T-helper 1 cell treated with Interleukin-12 subunit alpha and Interleukin-12 subunit beta and Interleukin-4 antibody, amounts not matched to agents 30 μg/mL and 1 μg/mL, for 36 hours (primary cell): ENCODE results near the gene DIAPH2.

Source experiments
- H3K27ac Mint-ChIP-seq: one replicate; pipeline ENCODE4 v1.8.0; 2021; ENCODE audit warnings: mild to moderate bottlenecking, mixed read lengths
- H3K27me3 Mint-ChIP-seq: one replicate; pipeline ENCODE4 v1.8.0; 2021; ENCODE audit warnings: low read depth, mixed read lengths
- H3K36me3 Mint-ChIP-seq: one replicate; pipeline ENCODE4 v1.8.0; 2021; ENCODE audit warnings: low read depth, mixed read lengths
- H3K4me1 Mint-ChIP-seq: one replicate; pipeline ENCODE4 v1.8.0; 2021; ENCODE audit warnings: low read depth, mixed read lengths
- H3K4me3 Mint-ChIP-seq: one replicate; pipeline ENCODE4 v1.8.0; 2021; ENCODE audit warnings: mild to moderate bottlenecking, moderate library complexity, mixed read lengths
- H3K9me3 Mint-ChIP-seq: one replicate; pipeline ENCODE4 v1.8.0; 2021; ENCODE audit warnings: mixed read lengths

Gene DIAPH2

DNA sequence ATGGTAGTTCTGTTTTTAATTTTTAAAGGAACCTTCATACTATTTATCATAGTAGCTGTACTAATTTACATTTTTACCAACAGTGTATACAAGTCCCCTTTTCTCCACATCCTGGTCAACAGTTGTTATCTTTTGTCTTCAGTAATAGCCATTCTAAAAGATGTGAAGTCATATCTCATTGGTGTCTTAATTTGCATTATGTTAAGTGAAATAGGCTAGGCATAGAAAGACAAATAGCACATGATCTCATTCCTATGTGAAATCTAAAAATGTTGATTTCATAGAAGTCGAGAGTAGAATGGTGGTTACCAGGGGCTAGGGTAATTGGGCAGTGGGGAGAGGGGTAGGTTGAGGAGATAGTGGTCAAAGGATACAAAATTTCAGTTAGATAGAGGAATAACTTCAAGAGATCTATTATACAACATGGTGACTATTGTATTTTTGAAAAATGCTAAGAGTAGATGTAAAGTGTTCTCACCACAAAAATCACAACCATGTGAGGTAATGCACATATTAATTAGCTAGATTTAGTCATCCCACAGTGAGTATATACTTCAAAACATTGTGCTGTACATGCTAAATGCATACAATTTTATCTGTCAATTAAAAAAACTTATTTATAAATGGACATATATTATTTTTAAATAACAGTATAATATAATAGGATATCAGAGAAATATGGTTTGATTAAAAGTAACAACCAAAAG is 58.9 kb downstream of the DIAPH2 start:
- no peaks in the 10 kb centered on the region for H3K4me1 Mint-ChIP-seq
- H3K9me3 Mint-ChIP-seq: no peaks in the 10 kb centered on the region
- no peaks in the 10 kb centered on the region for H3K36me3 Mint-ChIP-seq
- H3K27me3 Mint-ChIP-seq: no peaks in the 10 kb centered on the region
- no peak overlapping the region for H3K4me3 Mint-ChIP-seq
- no peak overlapping the region for H3K27ac Mint-ChIP-seq

DNA sequence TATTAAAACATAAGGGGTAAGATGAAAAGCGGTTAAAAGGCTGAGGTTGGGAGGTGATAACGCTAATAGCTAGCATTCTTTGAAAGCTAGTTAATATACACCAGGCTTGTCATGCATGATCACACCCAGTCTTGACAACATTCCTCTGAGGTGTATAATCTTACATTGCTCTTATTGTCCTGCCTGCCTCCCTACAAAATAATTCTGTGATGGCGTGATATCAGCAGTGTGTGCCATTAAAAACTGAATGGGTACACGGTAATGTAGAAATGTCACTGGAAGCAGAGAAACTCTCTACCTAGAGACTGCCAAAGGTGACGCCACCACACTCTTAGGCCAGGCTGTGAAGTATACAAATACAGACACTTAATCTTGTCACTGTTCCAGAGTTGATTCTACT is 68.1 kb downstream of the DIAPH2 start:
- Mint-ChIP-seq H3K27me3 (no peaks in the 10 kb centered on the region), H3K36me3 (no peaks in the 10 kb centered on the region), H3K4me3 (no peak overlapping the region), H3K9me3 (no peaks in the 10 kb centered on the region), H3K4me1 (no peaks in the 10 kb centered on the region), H3K27ac (no peak overlapping the region)

DNA sequence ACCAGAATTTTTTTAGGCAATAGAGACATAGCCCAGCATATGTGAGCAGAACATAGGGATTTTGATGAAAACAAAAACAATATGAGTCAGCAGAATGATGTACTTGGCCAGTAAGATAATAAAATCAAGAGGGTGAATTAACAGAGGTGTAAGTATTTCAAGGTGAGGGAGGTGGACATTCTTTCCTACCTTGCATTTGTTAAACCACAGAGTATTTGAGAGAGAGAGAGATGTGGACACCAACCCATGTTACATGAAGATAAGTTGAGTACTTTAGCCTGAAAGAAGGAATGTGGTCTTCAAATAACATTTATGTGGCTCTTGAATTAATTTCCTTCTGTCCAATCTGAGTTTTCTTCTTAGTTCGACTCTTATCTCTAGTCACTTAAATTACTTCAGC is 68.6 kb downstream of the DIAPH2 start:
- no peak overlapping the region for H3K27ac Mint-ChIP-seq
- no peaks in the 10 kb centered on the region for H3K27me3 Mint-ChIP-seq
- H3K4me3 Mint-ChIP-seq: no peak overlapping the region
- H3K4me1 Mint-ChIP-seq: no peaks in the 10 kb centered on the region
- H3K36me3 Mint-ChIP-seq: no peaks in the 10 kb centered on the region
- no peaks in the 10 kb centered on the region for H3K9me3 Mint-ChIP-seq

DNA sequence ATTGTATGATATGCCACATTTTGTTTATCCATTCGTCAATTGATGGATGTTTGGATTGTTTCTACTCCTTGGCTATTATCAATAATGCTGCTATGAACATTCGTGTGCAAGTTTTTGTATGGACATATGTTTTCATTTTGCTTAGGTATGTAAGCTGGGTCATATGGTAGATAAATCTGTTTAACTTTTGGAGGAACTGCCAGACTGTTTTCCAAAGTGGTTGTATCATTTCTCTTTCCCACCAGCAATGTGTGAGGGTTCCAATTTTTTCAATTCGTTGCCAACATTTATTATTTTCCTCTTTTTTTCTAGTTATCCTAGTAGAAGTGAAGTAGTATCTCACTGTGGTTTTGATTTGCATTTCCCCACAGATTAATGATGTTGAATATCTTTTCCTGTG is 71.8 kb downstream of the DIAPH2 start:
- no peaks in the 10 kb centered on the region for H3K4me1 Mint-ChIP-seq
- H3K36me3 Mint-ChIP-seq: no peaks in the 10 kb centered on the region
- no peaks in the 10 kb centered on the region for H3K9me3 Mint-ChIP-seq
- no peak overlapping the region for H3K4me3 Mint-ChIP-seq
- no peak overlapping the region for H3K27ac Mint-ChIP-seq
- no peaks in the 10 kb centered on the region for H3K27me3 Mint-ChIP-seq

DNA sequence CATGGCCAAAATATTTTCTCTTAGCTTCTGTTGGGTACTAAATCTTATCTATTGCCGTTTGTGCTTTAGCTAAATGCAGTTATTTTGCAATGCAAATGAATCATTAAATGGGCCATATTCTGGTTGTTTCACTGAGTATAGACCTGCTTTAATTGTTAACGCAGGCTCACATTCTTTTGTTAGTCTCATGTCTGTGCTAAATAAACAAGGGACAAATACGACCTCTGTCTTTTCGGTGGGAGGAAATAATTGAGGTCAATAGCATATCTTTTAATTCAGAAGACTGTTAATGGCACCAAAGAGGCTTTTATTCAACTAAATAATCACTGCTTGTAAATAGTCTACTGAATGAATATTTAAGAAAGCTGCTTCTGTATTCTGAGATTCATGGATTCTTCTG is 76.9 kb downstream of the DIAPH2 start:
- H3K9me3 Mint-ChIP-seq: no peaks in the 10 kb centered on the region
- no peak overlapping the region for H3K4me3 Mint-ChIP-seq
- no peak overlapping the region for H3K27ac Mint-ChIP-seq
- H3K4me1 Mint-ChIP-seq: peaks cover 8% of the 10 kb centered on the region
- no peaks in the 10 kb centered on the region for H3K36me3 Mint-ChIP-seq
- no peaks in the 10 kb centered on the region for H3K27me3 Mint-ChIP-seq

DNA sequence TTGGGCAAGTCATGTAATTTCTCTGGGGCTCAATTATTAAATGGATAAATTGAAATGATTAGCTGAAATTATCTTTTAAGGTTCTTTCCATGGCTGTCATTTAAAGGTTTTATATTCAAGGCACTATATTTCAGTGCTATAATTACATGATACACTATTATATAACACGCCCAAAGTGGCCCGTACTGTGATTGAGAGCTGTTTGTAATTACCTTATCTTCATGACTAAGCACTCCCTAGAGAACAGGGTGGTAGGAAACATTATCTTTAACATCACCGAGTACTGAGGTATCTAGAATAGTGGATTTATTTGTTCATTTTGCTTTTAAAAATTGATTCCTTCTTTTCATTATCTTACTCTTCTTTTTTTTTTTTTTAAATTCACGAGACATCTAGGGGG is 79.0 kb downstream of the DIAPH2 start:
- Mint-ChIP-seq H3K9me3 (no peaks in the 10 kb centered on the region), H3K36me3 (no peaks in the 10 kb centered on the region), H3K27me3 (no peaks in the 10 kb centered on the region), H3K4me3 (no peak overlapping the region), H3K27ac (no peak overlapping the region), H3K4me1 (peaks cover 8% of the 10 kb centered on the region)

DNA sequence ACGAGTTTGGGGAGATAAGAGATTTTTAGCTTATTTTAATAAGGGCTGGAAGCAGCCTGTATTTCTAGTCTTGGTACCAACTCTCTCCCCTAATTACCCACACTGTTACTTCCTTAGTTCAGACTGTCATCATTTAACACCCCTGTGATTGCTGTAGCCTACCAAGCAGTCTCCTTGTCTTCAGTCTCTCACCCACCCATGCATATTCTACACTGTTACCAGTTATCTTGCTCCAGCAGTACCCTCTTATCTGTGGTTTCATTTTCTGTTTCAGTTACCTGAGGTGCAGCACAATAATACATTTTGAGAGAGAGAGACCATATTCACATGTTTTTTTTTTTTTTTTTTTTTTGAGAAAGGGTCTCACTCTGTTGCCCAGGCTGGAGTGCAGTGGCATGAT is 80.2 kb downstream of the DIAPH2 start:
- no peaks in the 10 kb centered on the region for H3K27me3 Mint-ChIP-seq
- H3K36me3 Mint-ChIP-seq: no peaks in the 10 kb centered on the region
- H3K4me1 Mint-ChIP-seq: peaks cover 8% of the 10 kb centered on the region
- no peaks in the 10 kb centered on the region for H3K9me3 Mint-ChIP-seq
- H3K27ac Mint-ChIP-seq: no peak overlapping the region
- H3K4me3 Mint-ChIP-seq: no peak overlapping the region

DNA sequence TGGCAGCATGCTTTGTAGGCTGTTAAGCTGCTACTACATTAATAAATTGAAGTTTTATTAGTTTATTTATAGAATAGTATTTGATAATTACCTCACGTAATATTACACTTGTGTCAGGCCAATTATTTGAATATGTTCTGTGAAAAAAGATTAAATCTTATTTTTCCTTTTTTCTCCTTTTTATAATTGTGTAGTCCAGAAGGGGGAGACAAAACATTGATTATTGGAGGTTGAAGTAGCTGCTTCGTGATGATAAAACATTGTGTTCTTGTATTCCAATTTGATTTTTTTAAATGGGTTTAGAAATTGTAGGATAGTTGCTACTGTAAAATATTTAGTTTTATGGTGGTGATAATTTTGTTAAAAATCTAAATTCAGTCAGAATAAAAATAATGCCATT is 85.7 kb downstream of the DIAPH2 start:
- Mint-ChIP-seq H3K27ac (no peak overlapping the region), H3K4me3 (no peak overlapping the region), H3K9me3 (no peaks in the 10 kb centered on the region), H3K36me3 (no peaks in the 10 kb centered on the region), H3K27me3 (no peaks in the 10 kb centered on the region), H3K4me1 (peaks cover 3% of the 10 kb centered on the region)

DNA sequence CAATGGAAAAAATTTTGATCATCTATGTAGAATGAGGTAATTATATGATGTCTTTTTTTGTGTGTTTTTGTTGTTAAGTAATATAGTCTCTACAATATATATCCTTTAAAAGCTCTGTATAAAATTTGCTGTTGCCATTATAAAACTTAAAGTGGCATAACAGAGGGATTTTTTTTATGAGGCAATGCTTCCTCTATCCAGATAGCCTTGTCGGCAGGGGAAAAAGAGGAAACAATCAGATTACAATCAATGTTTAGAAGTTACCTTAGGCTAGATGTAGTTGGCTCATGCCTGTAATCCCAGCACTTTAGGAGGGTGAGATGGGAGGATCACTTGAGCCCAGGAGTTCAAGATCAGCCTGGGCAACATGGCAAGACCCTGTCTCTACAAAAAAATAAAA is 86.8 kb downstream of the DIAPH2 start:
- no peaks in the 10 kb centered on the region for H3K9me3 Mint-ChIP-seq
- no peak overlapping the region for H3K4me3 Mint-ChIP-seq
- no peaks in the 10 kb centered on the region for H3K27me3 Mint-ChIP-seq
- no peaks in the 10 kb centered on the region for H3K4me1 Mint-ChIP-seq
- no peak overlapping the region for H3K27ac Mint-ChIP-seq
- H3K36me3 Mint-ChIP-seq: no peaks in the 10 kb centered on the region

DNA sequence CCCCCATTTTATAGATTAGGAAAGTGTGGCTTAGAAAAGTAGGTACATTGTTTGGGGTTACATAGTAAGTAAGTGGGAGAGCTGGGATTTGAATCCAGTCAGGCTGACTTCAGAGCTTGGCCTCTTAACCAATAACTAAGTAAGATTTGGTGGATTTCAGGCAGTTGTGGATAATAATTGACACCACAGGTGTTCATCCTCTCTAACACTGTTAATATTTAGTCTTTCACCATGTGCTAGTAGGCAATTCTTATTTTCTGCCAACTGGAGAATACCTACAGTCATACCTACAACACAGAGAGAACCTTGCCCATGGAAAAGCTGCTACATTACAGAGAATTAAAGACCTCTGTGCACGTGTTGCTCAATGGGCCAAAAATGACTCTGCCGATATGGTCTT is 89.5 kb downstream of the DIAPH2 start:
- Mint-ChIP-seq H3K36me3 (no peaks in the 10 kb centered on the region), H3K9me3 (no peaks in the 10 kb centered on the region), H3K4me3 (no peak overlapping the region), H3K4me1 (no peaks in the 10 kb centered on the region), H3K27me3 (no peaks in the 10 kb centered on the region), H3K27ac (no peak overlapping the region)

DNA sequence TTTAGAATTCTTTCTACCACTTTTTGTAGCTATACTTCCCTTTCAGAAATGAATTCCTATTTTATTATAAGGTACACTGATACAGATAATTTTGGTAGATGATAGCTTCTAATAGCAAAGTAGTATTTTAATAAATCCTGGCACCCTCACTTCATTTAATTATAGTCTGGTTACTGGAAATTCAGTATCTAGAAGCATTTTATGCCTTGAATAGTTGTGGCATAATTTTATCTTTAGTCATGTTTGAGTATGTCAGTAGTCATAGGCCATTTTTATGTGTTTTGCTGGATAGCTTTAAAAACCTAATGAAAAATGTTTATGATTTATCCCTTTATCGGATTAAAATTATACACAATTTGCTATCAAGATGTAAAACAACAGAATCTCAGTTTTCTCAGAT is 92.3 kb downstream of the DIAPH2 start:
- H3K27me3 Mint-ChIP-seq: no peaks in the 10 kb centered on the region
- no peak overlapping the region for H3K27ac Mint-ChIP-seq
- no peaks in the 10 kb centered on the region for H3K9me3 Mint-ChIP-seq
- H3K36me3 Mint-ChIP-seq: no peaks in the 10 kb centered on the region
- H3K4me3 Mint-ChIP-seq: no peak overlapping the region
- H3K4me1 Mint-ChIP-seq: no peaks in the 10 kb centered on the region

DNA sequence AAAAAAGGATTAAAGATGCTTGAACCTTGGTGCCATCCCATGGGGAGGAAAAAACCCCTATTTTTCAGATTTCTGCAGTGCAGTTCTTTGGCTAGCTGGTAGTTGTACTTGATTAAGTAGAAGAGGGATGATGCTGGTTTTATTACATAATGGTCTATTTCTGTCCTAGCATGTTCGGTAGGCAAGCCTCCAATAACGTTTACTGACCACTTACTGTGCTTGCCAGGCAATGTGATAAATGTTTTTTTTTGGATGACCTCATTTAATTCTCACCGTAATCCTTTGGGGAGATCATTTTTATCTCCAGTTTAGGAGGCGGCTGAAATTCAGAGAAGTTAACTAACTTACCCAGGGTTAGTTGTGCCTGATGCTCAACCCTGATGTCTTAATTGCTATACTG is 106.9 kb downstream of the DIAPH2 start:
- Mint-ChIP-seq H3K27ac (no peak overlapping the region), H3K36me3 (no peaks in the 10 kb centered on the region), H3K9me3 (no peaks in the 10 kb centered on the region), H3K4me3 (no peak overlapping the region), H3K4me1 (no peaks in the 10 kb centered on the region), H3K27me3 (no peaks in the 10 kb centered on the region)

DNA sequence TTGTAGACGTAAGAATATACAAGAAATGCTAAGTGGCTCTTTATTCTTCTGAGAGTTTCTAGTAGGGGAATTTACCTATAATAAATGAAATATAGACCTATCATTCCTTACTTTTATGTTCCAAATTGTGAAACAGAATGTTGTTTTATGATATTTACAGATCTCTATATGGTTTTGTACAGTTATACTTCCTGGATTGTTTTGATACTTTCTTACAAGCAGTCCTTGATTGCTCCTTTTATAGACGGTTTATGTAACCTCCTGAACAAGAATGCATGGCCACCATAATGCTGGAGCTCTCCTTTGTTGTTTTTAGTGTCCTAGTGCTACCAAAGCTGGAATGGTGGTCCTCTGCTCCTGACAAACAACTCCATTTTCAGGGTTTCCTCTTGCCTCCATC is 107.4 kb downstream of the DIAPH2 start:
- Mint-ChIP-seq H3K27me3 (no peaks in the 10 kb centered on the region), H3K27ac (no peak overlapping the region), H3K4me3 (no peak overlapping the region), H3K36me3 (no peaks in the 10 kb centered on the region), H3K9me3 (no peaks in the 10 kb centered on the region), H3K4me1 (no peaks in the 10 kb centered on the region)

DNA sequence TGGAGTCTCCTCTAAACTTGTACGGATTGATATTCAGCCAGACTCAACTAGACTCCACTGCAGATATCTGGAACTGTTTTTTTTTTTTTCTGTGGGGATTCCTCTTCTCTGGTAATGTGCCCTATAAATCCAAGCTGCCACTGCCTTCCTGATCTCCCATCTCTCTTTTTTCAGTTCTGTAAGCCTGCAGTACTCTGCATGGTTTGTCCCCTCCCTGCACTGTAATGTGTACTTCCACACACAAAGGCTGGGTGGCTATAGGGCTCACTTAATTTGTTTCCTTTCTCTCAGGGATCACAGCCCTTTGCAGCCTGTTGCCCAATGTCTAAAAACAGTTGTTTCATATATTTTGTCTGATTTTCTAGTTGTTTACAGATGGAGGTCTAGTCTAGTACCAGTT is 114.3 kb downstream of the DIAPH2 start:
- no peaks in the 10 kb centered on the region for H3K4me1 Mint-ChIP-seq
- H3K27ac Mint-ChIP-seq: no peak overlapping the region
- H3K36me3 Mint-ChIP-seq: no peaks in the 10 kb centered on the region
- no peak overlapping the region for H3K4me3 Mint-ChIP-seq
- H3K9me3 Mint-ChIP-seq: no peaks in the 10 kb centered on the region
- no peaks in the 10 kb centered on the region for H3K27me3 Mint-ChIP-seq

DNA sequence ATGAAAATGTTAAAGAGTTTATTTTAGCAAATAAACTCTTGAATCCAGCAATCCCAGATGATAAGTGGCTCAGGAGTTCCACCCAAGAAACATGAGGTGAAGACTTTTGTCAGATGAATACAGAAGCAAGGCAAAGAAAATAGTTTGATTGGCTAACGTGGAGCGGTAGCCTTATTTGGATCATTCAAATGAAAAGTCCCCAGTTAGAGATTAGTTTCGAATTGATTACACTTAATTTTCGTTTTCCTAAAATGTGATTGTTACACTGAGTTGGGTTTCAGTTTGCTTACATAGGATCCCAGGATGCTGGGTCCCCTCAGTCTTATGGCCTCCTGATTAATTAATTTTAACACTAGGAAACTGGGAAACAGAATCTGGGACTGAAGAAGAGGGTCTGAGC is 122.7 kb downstream of the DIAPH2 start:
- H3K36me3 Mint-ChIP-seq: no peaks in the 10 kb centered on the region

DNA sequence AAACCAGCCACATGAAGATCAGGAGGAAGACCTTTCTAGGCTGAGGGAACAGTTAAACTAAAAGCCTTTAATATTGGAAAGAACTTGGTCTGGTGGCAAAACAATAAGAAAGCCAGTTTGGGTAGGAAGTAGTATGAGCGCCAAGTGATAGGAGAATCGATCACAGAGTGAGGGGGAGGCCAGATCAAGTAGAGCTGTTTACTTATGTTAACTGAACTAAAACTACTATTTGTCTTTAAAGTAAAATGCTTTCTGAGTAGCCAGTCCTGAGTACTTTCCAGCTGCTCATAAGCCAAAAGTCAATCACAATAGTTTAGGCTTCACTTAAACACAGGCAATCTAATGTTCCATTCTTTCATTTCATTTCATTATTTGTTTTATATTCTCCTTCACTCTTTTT is 136.3 kb downstream of the DIAPH2 start:
- H3K4me1 Mint-ChIP-seq: no peaks in the 10 kb centered on the region
- H3K27me3 Mint-ChIP-seq: no peaks in the 10 kb centered on the region
- no peak overlapping the region for H3K4me3 Mint-ChIP-seq
- no peak overlapping the region for H3K27ac Mint-ChIP-seq
- no peaks in the 10 kb centered on the region for H3K36me3 Mint-ChIP-seq
- no peaks in the 10 kb centered on the region for H3K9me3 Mint-ChIP-seq

More for the DNA sequence above, 122.7 kb downstream of the DIAPH2 start:
- no peaks in the 10 kb centered on the region for H3K27me3 Mint-ChIP-seq
- H3K9me3 Mint-ChIP-seq: peaks cover 1% of the 10 kb centered on the region
- no peak overlapping the region for H3K4me3 Mint-ChIP-seq
- H3K27ac Mint-ChIP-seq: no peak overlapping the region
- H3K4me1 Mint-ChIP-seq: no peaks in the 10 kb centered on the region
